Hepatocyte (in vitro differentiated cells): ENCODE data around the gene COL4A3. TPM values are rescaled to one million over a fixed set of nuclear protein-coding genes. Genes with fewer than 3 reads are reported as not detected.

ENCODE experiments used
- DNase-seq: peaks from one replicate; pipeline ENCODE4 v3.0.0-alpha.2; 2016; ENCODE audit warnings: low spot score
- H2AFZ ChIP-seq: fragments of 200-600 bp; sonication (generic); 2 replicates; pipeline ENCODE4 v1.6.0; 2016; ENCODE audit warnings: antibody characterized with exemption, mild to moderate bottlenecking
- H3K27ac ChIP-seq: fragments of 200-600 bp; sonication (generic); 2 replicates; pipeline ENCODE4 v1.5.1; 2016; ENCODE audit warnings: mild to moderate bottlenecking
- H3K27me3 ChIP-seq: fragments of 200-600 bp; sonication (generic); 2 replicates; pipeline ENCODE4 v1.6.1; 2016
- H3K36me3 ChIP-seq: fragments of 200-600 bp; sonication (generic); replicated peaks from 2 replicates; pipeline ENCODE4 v1.5.1; 2016; ENCODE audit warnings: low read depth; ENCODE audit not compliant: insufficient read depth
- H3K4me1 ChIP-seq: fragments of 200-600 bp; sonication (generic); 2 replicates; pipeline ENCODE4 v1.5.1; 2016; ENCODE audit warnings: mild to moderate bottlenecking, moderate library complexity; ENCODE audit not compliant: insufficient read depth
- H3K4me2 ChIP-seq: fragments of 200-600 bp; sonication (generic); 2 replicates; pipeline ENCODE4 v1.6.0; 2016
- H3K4me3 ChIP-seq: fragments of 200-600 bp; sonication (generic); 2 replicates; pipeline ENCODE4 v1.5.1; 2016; ENCODE audit warnings: mild to moderate bottlenecking
- H3K79me2 ChIP-seq: fragments of 200-600 bp; sonication (generic); 2 replicates; pipeline ENCODE4 v1.6.0; 2017; ENCODE audit warnings: mild to moderate bottlenecking
- H3K9me2 ChIP-seq: fragments of 200-600 bp; sonication (generic); replicated peaks from 2 replicates; pipeline ENCODE4 v1.6.0; 2017; ENCODE audit warnings: mild to moderate bottlenecking; ENCODE audit not compliant: insufficient read depth
- H3K9me3 ChIP-seq: fragments of 200-600 bp; sonication (generic); 2 replicates; pipeline ENCODE4 v1.5.1; 2016; ENCODE audit warnings: low read depth, mild to moderate bottlenecking
- H4K20me1 ChIP-seq: fragments of 200-600 bp; sonication (generic); 2 replicates; pipeline ENCODE4 v1.6.0; 2016; ENCODE audit warnings: mild to moderate bottlenecking; ENCODE audit not compliant: insufficient read depth, poor library complexity, severe bottlenecking
- EZH2 ChIP-seq: fragments of 200-600 bp; sonication (generic); IDR thresholded peaks from 2 replicates; pipeline ENCODE4 v1.6.1; 2016; ENCODE audit warnings: antibody characterized with exemption, mild to moderate bottlenecking, borderline replicate concordance
- EZH2phosphoT487 ChIP-seq: fragments of 200-600 bp; sonication (generic); IDR thresholded peaks from one replicate; pipeline ENCODE4 v1.6.1; 2018; ENCODE audit warnings: antibody characterized with exemption, mild to moderate bottlenecking, low read depth, moderate library complexity; ENCODE audit not compliant: unreplicated experiment, severe bottlenecking
- WGBS: methylation state at CpG from one replicate; pipeline ENCODE4 v1.1.6; 2016; ENCODE audit warnings: low lambda C conversion rate; ENCODE audit errors: missing lambda C conversion rate; 5-methylcytosine and 5-hydroxymethylcytosine counted together
- polyA plus RNA-seq: library from polyadenylated mRNA; unstranded; fragments of >200 nt; fragmentation: Nextera tagmentation; extraction: Ambion mirVana; gene quantifications from 2 replicates; pipeline ENCODE4 v1.2.1, GENCODE V29; 2016
- total RNA-seq: library from RNA; depleted of rRNA; stranded (reverse); fragments of >200 nt; gene quantifications from 2 replicates; pipeline ENCODE4 v1.2.3, GENCODE V29; 2014
- TF ChIP-seq, protein P1 (sequence below): fragments of 200-600 bp; sonication (generic); IDR thresholded peaks from 2 replicates; pipeline ENCODE4 v1.5.1; 2016; ENCODE audit warnings: antibody characterized with exemption, mild to moderate bottlenecking; ENCODE audit not compliant: poor library complexity

COL4A3 gene
- total and polyA plus RNA-seq, 2 experiments from 2014 or later, result 0.50 TPM; not detected in 1

DNA sequence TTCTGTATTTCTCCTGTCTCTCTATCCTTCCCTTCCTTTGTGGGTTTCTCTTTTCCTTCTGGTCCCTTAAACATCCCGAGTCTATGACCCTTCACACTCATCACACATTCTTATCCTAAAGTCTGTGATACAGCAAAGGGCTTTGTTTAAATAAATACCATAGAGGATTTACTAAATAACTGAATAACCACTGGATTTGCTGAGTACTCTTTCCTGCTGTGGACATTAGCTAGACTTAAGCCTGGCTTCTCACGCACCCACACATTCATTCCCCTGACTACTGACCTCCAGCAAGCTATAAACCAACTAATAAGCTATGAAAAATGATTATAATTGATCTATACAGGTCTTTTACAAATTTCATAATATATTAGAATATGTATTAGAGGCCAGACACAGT is 76.6 kb downstream of the COL4A3 start:
- no peaks in the 10 kb centered on the region for H3K9me3 ChIP-seq
- H3K27me3 ChIP-seq, result no peaks in the 10 kb centered on the region
- H3K36me3 ChIP-seq, result no peaks in the 10 kb centered on the region
- no peak overlapping the region for H2AFZ ChIP-seq
- H3K4me2 ChIP-seq, result peak overlapping the region; percentile 12
- H4K20me1 ChIP-seq, result no peaks in the 10 kb centered on the region
- no peaks in the 10 kb centered on the region for H3K4me1 ChIP-seq
- peak overlapping the region; percentile 49 for H3K27ac ChIP-seq
- TF ChIP-seq EZH2 (no peak), EZH2phosphoT487 (peak; percentile 77)
- no peaks in the 10 kb centered on the region for H3K9me2 ChIP-seq
- no peak overlapping the region for H3K4me3 ChIP-seq
- no peaks in the 10 kb centered on the region for H3K79me2 ChIP-seq
- 54% methylated on average over 2 of the region's 2 CpGs for WGBS
- no peak for DNase-seq

DNA sequence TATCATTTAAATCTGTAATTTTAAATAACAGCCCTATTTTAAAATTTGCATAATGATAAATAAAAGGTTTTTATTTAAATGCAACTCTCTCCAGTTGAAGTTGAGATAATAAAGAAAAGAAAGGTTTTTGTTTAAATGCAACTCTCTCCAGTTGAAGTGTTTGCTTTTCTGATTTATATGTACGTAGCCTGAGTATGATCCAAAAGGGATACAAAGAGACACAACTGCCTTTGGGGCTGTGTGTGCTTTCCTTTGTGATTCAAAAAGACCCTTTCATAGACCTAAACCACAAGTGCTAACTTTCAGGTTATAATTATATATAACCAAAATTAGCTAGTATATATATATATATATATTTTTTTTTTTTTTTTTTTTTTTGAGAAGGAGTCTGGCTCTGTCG is 84.5 kb downstream of the COL4A3 start:
- no peaks in the 10 kb centered on the region for H3K4me1 ChIP-seq
- TF ChIP-seq, protein P1, sequence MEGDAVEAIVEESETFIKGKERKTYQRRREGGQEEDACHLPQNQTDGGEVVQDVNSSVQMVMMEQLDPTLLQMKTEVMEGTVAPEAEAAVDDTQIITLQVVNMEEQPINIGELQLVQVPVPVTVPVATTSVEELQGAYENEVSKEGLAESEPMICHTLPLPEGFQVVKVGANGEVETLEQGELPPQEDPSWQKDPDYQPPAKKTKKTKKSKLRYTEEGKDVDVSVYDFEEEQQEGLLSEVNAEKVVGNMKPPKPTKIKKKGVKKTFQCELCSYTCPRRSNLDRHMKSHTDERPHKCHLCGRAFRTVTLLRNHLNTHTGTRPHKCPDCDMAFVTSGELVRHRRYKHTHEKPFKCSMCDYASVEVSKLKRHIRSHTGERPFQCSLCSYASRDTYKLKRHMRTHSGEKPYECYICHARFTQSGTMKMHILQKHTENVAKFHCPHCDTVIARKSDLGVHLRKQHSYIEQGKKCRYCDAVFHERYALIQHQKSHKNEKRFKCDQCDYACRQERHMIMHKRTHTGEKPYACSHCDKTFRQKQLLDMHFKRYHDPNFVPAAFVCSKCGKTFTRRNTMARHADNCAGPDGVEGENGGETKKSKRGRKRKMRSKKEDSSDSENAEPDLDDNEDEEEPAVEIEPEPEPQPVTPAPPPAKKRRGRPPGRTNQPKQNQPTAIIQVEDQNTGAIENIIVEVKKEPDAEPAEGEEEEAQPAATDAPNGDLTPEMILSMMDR, result no peak
- TF ChIP-seq EZH2phosphoT487 (no peak), EZH2 (no peak)
- 96% methylated on average over 2 of the region's 2 CpGs for WGBS

DNA sequence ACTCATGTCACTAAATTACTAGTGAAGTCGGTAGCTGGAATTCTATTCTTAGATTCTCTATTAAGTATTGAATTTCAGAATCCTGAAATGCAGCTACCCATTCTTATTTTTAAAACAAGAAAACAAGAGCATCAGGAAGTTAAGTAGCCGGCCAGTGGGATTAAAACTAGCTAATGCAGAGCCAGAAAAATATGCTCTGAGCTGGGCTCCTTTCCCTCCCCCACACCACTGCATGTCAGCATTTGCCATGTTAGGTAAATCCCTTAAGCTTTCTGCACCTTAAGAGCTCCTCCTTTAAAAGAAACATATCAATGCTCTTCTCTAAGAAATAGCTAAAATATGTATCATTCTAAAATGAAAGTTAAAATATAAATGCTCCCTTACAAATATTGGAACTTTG is 88.4 kb downstream of the COL4A3 start:
- no peaks in the 10 kb centered on the region for H3K79me2 ChIP-seq
- no peaks in the 10 kb centered on the region for H3K27me3 ChIP-seq
- no peaks in the 10 kb centered on the region for H3K9me3 ChIP-seq
- TF ChIP-seq EZH2, result no peak
- no peak for TF ChIP-seq EZH2phosphoT487
- TF ChIP-seq, protein P1, result no peak
- H2AFZ ChIP-seq, result no peak overlapping the region
- H4K20me1 ChIP-seq, result no peaks in the 10 kb centered on the region
- H3K36me3 ChIP-seq, result no peaks in the 10 kb centered on the region
- no peak overlapping the region for H3K4me2 ChIP-seq
- no peak overlapping the region for H3K27ac ChIP-seq
- DNase-seq, result no peak
- WGBS, result 58% methylated on average over 2 of the region's 2 CpGs
- H3K4me1 ChIP-seq, result no peaks in the 10 kb centered on the region
- no peaks in the 10 kb centered on the region for H3K9me2 ChIP-seq
- H3K4me3 ChIP-seq, result no peak overlapping the region

More for the DNA sequence above, 84.5 kb downstream of the COL4A3 start:
- no peak for DNase-seq
- H3K36me3 ChIP-seq, result no peaks in the 10 kb centered on the region
- no peaks in the 10 kb centered on the region for H3K9me2 ChIP-seq
- H3K27ac ChIP-seq, result no peak overlapping the region
- H3K9me3 ChIP-seq, result no peaks in the 10 kb centered on the region
- no peaks in the 10 kb centered on the region for H4K20me1 ChIP-seq
- no peak overlapping the region for H3K4me2 ChIP-seq
- no peaks in the 10 kb centered on the region for H3K27me3 ChIP-seq
- no peaks in the 10 kb centered on the region for H3K79me2 ChIP-seq
- no peak overlapping the region for H2AFZ ChIP-seq
- H3K4me3 ChIP-seq, result no peak overlapping the region

DNA sequence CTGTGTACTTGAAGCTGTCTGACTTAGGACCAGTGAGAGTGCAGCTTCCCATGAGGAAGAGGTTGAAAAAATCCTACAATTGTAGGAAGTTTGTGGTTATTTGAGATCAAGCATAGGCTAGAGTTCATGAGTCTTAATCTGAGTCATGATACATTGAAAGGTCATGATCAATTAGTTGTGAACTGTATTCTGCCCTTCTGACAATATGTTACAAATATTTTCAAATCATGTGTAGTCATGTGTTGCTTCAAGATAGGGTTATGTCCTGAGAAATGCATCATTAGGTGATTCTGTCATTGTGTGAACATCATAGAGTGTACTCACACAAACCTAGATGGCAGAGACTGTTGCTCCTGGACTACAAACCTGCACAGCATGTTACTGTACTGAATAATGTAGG is 92.2 kb downstream of the COL4A3 start:
- Histone ChIP-seq H3K27me3 (no peaks in the 10 kb centered on the region), H2AFZ (no peak overlapping the region), H3K27ac (no peak overlapping the region), H3K9me2 (no peaks in the 10 kb centered on the region), H3K9me3 (no peaks in the 10 kb centered on the region), H3K4me3 (no peak overlapping the region), H3K79me2 (no peaks in the 10 kb centered on the region), H3K4me2 (no peak overlapping the region), H3K36me3 (no peaks in the 10 kb centered on the region), H3K4me1 (no peaks in the 10 kb centered on the region), H4K20me1 (no peaks in the 10 kb centered on the region)
- TF ChIP-seq EZH2 (no peak), EZH2phosphoT487 (no peak)
- TF ChIP-seq, protein P1, result no peak
- no peak for DNase-seq
